ENCODE results near the gene OPTN.
"Not testable (repeated sequence)": the region's sequence is repeated elsewhere in the genome, so short reads cannot be mapped to it uniquely, and the experiment has no call there.

The OPTN gene

DNA sequence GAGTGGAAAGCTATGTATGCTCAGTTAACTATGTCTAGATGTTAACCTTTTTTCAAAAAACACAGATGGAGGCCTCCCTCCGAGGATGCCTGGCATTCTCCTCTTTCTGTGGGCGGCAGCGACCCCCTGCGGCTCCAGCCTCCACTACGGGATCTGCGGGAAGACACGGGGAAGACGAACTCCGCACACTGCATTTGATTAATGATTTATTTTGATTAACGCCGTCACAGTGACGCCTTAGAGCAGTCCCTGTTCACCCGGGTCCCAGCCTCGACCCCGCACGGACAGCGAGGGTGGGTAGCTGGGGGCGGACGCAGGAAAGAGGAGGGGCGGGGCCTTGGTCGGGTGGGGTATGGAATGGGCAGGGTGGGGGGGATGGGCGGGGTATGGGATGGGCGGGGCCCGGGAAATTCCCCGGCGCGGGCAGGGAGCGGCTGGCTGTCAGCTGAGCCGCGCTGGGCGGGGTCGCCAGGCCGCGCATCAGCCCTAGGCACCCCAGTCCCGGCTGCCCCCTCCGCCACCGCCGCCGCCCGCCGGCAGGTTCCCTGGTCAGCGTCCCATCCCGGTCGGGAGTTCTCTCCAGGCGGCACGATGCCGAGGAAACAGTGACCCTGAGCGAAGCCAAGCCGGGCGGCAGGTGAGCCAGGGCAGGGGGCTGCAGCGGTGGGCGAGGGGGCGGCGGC lies at the start of gene OPTN:
Gene OPTN (plus strand): TSS at position 498 of the 683 bp plus-strand sequence. CDS start 8,960 bp downstream, outside the sequence.
- DNase-seq (ENCODE audit: low read depth), result peak; percentile 57

GRCh38 chr10:13051126-13051694 lies 48.8 kb upstream of the OPTN start:
- no peak for DNase-seq (ENCODE audit: low read depth)

- not testable (repeated sequence) for DNase-seq (ENCODE audit: low read depth)
Measured at GRCh38 chr10:13053208-13053607, 46.8 kb upstream of the OPTN start.

DNA sequence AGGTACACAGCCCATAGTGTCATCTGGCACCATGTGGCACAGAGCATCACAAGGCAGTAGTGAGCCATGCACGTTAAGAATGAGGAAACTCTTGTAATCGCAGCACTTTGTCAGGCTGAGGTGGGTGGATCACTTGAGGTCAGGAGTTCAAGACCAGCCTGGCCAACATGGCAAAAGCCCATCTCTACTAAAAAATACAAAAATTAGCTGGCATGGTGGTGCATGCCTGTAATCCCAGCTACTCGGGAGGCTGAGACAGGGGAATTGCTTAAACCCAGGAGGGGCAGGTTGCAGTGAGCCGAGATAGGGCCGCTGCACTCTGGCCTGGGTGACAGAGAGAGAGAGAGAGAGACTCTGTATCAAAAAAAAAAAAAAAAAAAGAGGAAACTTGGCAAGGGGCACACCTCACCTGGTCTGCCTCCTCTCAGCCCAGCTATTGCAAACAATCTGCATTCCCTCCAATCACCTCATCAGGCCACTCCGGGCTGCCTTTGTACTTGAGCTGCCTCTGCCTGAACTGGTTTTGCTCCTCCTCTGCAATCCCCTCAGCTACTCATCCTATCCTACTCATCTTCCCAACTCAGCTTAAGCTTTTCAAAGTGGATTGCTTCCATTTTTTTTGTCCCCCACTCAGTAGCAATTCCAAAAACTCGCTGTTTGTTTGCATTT lies 46.0 kb upstream of the OPTN start:
- DNase-seq (ENCODE audit: low read depth), result no peak

GRCh38 chr10:13054844-13055243 lies 45.1 kb upstream of the OPTN start:
- DNase-seq (ENCODE audit: low read depth), result no peak

DNA sequence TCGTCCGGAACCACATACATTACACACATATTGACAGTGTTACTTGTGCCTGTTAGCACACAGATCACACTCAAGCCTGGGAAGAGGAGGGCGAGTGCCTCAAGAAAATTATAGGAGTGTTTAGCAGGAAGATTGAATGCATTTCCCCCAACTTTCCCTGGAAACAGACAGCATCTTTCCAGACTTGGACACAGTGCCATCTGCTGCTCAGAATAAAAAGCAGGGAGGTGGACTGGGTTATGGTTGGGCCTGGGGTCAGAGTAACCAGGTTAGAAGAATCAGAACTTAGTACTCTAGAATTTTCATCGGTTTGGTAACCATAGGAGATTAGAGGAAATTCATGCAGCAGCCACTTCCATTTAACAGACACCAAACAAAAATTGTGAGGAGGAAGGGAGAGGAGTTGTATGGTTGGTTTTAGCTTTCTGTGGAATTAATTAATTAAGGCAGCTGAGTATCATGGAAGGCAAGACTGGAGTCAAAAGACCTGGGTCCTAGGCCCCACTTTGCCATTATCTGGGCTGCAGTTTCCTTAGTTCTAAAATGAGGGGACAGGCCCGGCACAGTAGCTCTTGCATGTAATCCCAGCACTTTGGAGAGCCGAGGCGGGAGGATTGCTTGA lies 43.4 kb upstream of the OPTN start:
- no peak for DNase-seq (ENCODE audit: low read depth)

GRCh38 chr10:13062803-13063202 lies 37.2 kb upstream of the OPTN start:
- DNase-seq (ENCODE audit: low read depth), result no peak

DNA sequence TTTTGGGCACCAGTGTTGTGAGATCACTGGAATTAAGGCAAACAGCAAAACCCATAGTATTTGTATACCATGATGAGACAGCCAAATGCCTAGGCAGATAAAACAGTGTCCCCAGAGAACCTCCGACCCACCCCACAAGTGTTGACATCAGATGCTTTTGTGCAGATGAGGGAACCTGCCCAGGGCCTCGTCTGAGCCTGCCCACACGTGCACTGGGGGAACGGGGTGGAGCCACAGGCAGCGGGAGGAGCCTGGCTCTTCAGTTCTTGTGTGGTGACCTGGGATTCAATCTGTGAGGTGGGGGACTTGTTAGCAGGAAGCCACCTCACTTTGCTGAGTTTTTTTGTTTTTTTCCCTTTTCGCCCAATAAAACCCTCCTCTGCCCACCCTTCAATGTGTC lies 33.4 kb upstream of the OPTN start:
- no peak for DNase-seq (ENCODE audit: low read depth)

DNA sequence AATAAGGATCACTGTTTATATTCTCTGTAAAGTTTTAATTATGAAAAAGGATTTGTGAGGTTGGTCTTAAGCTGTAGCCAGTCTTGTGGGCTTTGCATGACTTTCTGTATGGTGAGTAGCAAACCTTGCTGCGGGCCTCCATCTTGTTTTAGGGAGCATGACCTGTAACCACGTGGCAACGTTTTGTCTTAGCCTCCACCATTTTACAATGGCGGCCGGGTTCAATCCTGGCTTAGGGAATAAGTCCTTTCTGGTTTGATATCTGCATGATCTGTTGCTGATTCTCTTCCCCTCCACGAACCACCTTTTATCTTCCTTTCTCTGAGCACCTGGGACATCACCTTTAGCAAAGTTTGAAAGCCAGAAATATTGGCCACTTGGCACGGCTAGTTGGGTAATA lies 32.5 kb upstream of the OPTN start:
- no peak for DNase-seq (ENCODE audit: low read depth)

GRCh38 chr10:13068071-13068470 lies 31.9 kb upstream of the OPTN start:
- no peak for DNase-seq (ENCODE audit: low read depth)

DNA sequence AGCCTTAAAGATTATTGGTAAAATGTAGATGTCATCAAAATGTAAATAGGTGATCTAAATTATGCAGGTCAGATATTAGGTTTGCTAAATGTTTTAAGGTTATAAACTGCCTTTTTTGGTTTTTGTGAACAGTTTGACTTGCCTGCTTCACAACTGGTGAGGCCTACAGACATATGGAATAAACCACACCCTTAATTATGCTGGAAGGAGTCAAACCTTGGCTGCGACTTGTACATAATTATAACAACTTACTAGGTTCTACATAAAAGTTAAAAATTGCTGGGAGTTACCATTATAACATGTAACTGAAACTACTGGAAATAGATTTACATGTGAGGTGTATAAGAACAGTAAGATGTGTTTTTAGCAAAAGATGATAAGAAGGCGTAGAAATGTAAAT lies 31.5 kb upstream of the OPTN start:
- DNase-seq (ENCODE audit: low read depth), result no peak

GRCh38 chr10:13072339-13072738 lies 27.6 kb upstream of the OPTN start:
- DNase-seq (ENCODE audit: low read depth), result no peak

- DNase-seq (ENCODE audit: low read depth), result peak; percentile 20
Measured at GRCh38 chr10:13074563-13075451, 25.2 kb upstream of the OPTN start.

DNA sequence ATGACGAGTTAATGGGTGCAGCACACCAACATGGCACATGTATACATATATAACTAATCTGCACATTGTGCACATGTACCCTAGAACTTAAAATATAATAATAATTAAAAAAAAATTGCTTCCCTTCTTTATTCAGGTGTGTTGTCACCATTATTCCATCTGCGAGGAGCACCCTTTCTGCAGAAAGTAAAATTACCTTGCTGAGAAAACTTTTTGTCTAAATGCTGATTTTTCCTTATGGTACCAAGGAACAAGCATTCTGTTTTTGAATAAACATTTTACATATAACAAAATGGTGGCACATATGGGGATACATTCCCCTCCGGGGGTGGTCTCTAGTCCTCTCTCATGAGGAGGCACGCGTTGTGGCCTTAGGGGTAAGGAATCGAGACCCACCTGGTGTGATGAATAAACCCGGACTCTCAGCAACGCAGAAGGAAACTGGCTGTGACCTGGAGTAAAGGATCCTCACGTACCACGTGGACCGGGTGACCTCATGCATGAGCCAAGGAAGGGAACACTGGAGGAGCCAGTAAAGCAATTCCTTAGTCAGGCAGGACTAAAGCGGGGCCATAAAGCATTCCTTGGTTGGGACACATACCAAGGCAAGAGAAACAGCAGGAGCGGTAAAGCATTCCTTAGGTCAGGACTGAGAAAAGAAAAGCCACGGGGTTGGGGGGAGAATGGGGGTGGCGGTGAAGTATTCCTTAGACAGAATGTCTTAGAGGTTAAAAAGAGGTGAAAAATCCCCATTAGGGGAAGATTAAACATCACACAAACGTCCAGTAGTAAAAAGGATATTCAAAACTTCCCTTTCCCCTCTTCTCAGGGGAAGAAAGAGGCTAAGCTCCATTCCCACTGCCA lies 20.8 kb upstream of the OPTN start:
- no peak for DNase-seq (ENCODE audit: low read depth)

DNA sequence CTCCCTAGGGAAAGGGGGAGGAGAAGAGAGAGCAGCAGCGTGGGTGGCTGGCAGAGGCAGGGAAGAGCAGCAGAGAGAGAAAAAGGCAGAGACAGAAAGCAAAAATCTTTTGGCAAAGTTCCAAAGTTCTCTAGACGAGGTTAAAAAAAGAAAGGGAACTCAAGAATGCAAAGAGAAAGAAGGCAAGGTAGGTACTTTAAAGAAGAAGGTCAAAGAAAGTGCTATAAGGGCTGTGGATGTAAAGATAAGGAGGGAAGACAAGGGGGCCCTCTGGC lies 20.2 kb upstream of the OPTN start:
- DNase-seq (ENCODE audit: low read depth), result no peak

DNA sequence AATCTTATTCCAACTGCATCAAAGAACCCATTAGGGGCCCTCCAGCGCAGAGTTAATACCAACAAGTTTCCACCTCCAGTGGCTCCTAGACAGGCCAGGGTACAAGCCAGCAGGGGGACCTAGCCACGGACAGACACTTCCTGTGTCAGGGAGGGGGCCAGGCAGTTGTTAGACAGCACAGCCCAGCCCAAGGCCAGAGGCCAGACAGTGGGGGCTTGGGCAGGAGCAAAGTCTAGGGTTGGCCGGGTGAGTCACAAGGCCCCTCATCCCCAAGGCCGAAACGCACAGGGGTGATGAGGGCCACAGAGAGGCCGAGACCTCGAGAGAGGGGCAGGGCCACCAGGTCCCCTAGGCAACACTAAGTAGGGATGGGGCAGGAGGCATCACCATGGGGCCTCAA lies 19.3 kb upstream of the OPTN start:
- no peak for DNase-seq (ENCODE audit: low read depth)

DNA sequence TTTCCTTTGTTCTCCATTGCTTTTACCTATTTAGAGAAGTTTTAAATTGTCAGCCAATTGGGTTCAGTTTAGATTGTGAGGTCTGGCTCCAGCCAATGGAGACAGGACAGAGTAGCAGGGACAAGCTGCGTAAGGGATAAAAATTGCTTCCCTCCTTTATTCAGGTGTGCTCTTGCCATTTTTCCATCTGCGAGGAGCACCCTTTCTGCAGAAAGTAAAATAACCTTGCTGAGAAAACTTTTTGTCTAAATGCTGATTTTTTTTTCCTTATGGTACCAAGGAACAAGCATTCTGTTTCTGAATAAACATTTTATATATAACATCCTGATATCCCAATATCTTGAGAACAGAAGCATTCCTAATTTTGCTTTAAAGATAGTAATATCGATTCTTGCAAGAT lies 16.3 kb upstream of the OPTN start:
- DNase-seq (ENCODE audit: low read depth), result not testable (repeated sequence)

DNA sequence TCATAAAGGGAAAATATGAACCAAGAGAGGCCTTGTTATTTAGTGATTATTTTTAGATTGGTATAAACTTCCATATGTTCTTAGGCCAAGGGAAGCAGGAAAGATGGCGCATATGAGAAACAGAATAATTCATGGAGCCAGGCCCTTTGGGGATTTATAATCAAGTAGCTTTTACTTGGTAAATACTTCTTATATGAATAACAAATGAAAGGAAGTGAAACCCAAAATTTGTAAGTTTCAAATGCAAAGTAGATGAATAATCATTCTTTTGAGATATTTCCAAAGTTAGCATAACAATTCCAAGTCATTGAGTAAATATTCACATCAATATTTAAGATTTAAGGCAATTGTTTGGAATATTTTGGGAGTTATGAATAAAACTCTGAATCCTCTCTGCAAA lies 13.9 kb upstream of the OPTN start:
- DNase-seq (ENCODE audit: low read depth), result no peak

- no peak for DNase-seq (ENCODE audit: low read depth)
Measured at GRCh38 chr10:13087601-13087985, 12.4 kb upstream of the OPTN start.

- DNase-seq (ENCODE audit: low read depth), result no peak
Measured at GRCh38 chr10:13087986-13088618, 11.9 kb upstream of the OPTN start.

DNA sequence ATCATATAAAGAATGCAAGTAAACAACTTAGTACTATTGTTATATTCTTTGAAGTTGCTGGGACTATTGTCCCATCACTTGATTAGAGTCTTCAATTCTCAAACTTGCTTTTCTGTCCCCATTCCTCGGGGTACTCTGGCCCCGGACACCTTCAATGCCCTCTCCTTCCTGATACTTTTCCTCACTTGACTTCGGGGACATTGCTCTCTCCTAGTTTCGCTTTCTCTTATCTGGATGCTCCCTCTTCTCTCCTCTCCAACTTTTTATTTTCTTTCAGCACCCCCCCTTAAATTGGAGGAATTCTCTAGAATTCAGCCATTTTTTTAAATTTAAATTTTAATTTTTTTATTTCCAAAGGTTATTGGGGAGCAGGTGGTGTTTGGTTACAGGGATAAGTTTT lies 10.6 kb upstream of the OPTN start:
- DNase-seq (ENCODE audit: low read depth), result no peak

Data from stimulated activated CD8-positive, alpha-beta memory T cell treated with anti-CD3 and anti-CD28 coated beads, Interleukin-12 subunit alpha, Interleukin-12 subunit beta, amount 100 ng/mL, for 1 hour (primary cell).